Lower leg skin (tissue), 3 donors: ENCODE measurements around the gene EIF3D.

Source experiments
- CTCF ChIP-seq, 3 donors: fragments of 450-650 bp; IDR thresholded peaks; one replicate each; pipeline ENCODE4 v1.5.1; 2016; ENCODE audit warnings: antibody characterized with exemption in 3 of 3, mild to moderate bottlenecking in 3 of 3, moderate library complexity in 2 of 3
- POLR2A ChIP-seq, 2 donors: fragments of 450-650 bp; IDR thresholded peaks; one replicate each; pipeline ENCODE4 v1.6.1; 2016 to 2017; ENCODE audit warnings: antibody characterized with exemption in 2 of 2, mild to moderate bottlenecking in 1 of 2, moderate library complexity in 1 of 2

GRCh38 chr22:36469094-36469710, 59.8 kb downstream of the EIF3D start:
- TF ChIP-seq POLR2A (IDR thresholded peaks at IDR 0.05) = no peak
- no peak for TF ChIP-seq CTCF (IDR thresholded peaks at IDR 0.05)
